Stromal cell of bone marrow (primary cell): ENCODE results near the gene ARL5A.
"Not testable (repeated sequence)": the region's sequence is repeated elsewhere in the genome, so short reads cannot be mapped to it uniquely, and the experiment has no call there.

ENCODE experiments used
- DNase-seq: peaks from one replicate; pipeline ENCODE4 v3.0.0-alpha.2; 2012; ENCODE audit warnings: low read depth

ARL5A gene

GRCh38 chr2:151828143-151828889 lies at the start of gene ARL5A:
Gene ARL5A, minus strand, starts transcription at chr2:151828421. Its CDS starts 245 bp downstream, at chr2:151828176.
- peak; percentile 87 for DNase-seq

- DNase-seq = not testable (repeated sequence)
Measured at GRCh38 chr2:151875631-151876030, 47.4 kb upstream of the ARL5A start.

GRCh38 chr2:151872463-151872862 lies 44.2 kb upstream of the ARL5A start:
- peak; percentile 27 for DNase-seq

GRCh38 chr2:151869291-151869690 lies 41.1 kb upstream of the ARL5A start:
- DNase-seq = no peak

GRCh38 chr2:151862700-151863099 lies 34.5 kb upstream of the ARL5A start:
- no peak for DNase-seq

GRCh38 chr2:151861174-151861573 lies 33.0 kb upstream of the ARL5A start:
- DNase-seq = no peak

- no peak for DNase-seq
Measured at GRCh38 chr2:151860613-151861146, 32.5 kb upstream of the ARL5A start.

- DNase-seq = no peak
Measured at GRCh38 chr2:151860210-151860609, 32.0 kb upstream of the ARL5A start.

- no peak for DNase-seq
Measured at GRCh38 chr2:151857650-151858049, 29.4 kb upstream of the ARL5A start.

- DNase-seq = no peak
Measured at GRCh38 chr2:151855111-151855510, 26.9 kb upstream of the ARL5A start.

- DNase-seq = no peak
Measured at GRCh38 chr2:151853070-151853758, 25.0 kb upstream of the ARL5A start.

GRCh38 chr2:151852260-151853069 lies 24.2 kb upstream of the ARL5A start:
- DNase-seq = peak; percentile 31

- DNase-seq = no peak
Measured at GRCh38 chr2:151851761-151852160, 23.5 kb upstream of the ARL5A start.

GRCh38 chr2:151849413-151850010 lies 21.3 kb upstream of the ARL5A start:
- DNase-seq = no peak

- no peak for DNase-seq
Measured at GRCh38 chr2:151845884-151846283, 17.7 kb upstream of the ARL5A start.

- DNase-seq = no peak
Measured at GRCh38 chr2:151845481-151845880, 17.3 kb upstream of the ARL5A start.

GRCh38 chr2:151844211-151844896 lies 16.1 kb upstream of the ARL5A start:
- no peak for DNase-seq

- no peak for DNase-seq
Measured at GRCh38 chr2:151843691-151844061, 15.5 kb upstream of the ARL5A start.

GRCh38 chr2:151842830-151843690 lies 14.8 kb upstream of the ARL5A start:
- no peak for DNase-seq

GRCh38 chr2:151841047-151841424 lies 12.8 kb upstream of the ARL5A start:
- DNase-seq = no peak
